GM19452 (cell line): Measurements from ENCODE around the gene HSP90AB1.

Source experiments
- ATAC-seq: cut with Tn5 transposase; IDR thresholded peaks from one replicate; pipeline ENCODE4 v1.9.1; 2021; ENCODE audit not compliant: unreplicated experiment

HSP90AB1 gene

DNA sequence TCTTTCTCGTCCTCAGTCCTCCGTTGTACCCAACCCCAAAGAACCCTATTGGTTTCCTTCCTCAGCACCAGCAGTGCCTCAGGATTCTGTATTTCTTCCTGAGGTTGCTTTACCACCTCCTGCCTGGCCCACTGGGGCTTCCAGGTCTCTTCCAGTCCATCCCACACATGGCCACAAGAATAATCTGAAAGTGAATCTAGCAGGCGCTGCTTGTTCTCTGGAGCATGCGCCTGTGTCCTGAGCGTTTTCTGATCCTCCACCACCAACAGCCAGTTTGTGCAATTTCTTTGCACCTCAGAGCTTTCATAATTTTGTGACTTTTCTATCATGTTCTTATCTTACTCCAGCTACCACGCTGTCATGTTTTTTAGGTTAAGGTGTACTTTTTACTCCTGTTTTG is 11.6 kb upstream of the HSP90AB1 start:
- ATAC-seq, result no peak

DNA sequence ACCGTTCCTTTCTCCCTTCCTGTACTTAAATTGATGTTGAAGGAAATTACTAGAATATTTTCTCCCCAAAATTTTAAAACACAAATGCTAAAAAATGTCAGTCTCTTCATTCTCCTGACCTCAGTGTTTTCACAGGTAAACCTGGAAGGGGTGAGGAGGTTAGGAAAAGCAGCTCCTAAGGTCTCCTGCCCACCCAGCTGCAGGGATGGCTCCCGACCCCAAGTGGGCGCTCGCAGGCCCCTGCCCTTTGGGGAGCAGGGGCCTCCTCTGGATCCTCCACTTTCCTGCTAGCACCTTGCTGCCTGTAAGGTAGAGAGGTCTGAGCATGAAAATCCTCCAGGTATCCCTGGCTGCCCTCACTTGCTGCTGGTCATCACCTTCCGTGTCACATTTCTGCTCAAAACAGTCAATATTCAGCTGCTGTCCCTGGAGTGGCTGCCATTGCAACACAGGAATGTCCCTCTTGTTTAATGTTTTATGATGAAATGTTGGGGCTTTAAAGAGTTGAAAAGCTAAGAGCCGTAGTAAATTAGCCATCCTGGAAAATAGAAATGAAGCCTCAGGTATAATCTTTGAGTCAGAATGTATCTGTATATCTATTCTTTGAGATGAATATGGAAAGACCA is 10.9 kb upstream of the HSP90AB1 start:
- no peak for ATAC-seq

DNA sequence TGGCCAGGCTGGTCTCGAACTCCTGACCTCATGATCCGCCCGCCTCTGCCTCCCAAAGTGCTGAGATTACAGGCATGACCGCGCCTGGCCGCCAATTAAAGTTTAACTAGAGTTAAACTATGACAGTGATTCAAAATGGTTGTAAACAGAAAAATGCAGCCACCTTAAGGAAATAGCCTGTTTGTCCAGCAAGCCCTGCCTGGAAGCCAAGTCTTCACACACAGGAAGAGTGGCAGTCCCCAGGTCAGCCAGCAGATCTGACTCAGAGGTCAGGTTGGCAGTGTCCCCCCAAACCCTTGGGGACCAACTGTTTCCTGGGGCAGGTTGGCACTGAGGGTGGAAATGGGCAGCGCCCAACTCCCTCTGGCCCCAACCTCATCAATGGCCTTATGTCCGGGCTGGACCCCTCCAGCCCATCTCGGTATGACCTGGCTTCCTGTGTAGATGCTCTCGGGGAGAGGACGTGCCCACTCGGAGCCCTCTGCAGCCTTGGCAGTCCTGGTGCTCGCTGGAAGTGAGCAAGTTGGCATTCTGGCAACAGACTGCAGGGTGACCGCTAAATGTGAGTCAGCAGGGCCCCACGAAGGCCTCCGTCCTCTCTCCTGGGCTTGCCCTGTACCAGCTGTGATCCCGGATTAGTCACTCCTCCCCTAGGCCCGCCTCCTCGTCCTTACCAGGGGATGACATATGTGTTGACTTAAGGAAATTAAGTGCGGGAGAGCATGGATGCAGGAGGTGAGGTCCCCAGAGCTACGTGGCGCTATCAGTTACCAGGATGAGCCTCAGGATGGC is 9.7 kb upstream of the HSP90AB1 start:
- ATAC-seq, result peak; percentile 55

DNA sequence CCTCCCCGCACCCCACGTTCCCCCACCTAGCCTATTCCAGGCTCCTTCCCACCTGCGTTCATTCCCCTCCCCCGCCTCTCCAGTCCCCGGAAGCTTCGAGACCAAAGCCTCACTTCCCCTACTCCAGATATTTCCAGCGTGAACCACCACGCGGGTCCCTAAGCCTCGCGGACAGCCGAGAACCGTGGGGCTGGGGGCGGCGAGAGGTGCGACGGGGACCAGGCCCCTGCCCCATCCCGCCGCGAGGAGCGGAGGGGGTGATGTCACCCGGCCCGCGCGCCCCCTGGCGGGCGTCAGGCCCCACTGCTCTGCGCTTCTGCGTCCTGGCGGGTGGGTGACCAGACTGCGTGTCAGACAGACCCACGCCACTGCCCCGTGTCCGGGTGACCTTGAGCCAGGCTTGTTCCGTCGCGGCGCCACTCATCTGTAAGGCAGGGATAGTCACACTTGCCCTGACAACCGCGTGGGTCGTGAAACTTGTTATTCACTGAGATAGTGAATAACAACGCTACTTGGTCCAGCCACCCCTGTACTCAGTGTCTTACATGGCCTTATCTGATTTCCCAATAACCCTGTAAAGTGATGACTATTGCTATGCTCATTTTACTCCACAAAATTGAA is 9.0 kb upstream of the HSP90AB1 start:
- peak; percentile 93 for ATAC-seq

DNA sequence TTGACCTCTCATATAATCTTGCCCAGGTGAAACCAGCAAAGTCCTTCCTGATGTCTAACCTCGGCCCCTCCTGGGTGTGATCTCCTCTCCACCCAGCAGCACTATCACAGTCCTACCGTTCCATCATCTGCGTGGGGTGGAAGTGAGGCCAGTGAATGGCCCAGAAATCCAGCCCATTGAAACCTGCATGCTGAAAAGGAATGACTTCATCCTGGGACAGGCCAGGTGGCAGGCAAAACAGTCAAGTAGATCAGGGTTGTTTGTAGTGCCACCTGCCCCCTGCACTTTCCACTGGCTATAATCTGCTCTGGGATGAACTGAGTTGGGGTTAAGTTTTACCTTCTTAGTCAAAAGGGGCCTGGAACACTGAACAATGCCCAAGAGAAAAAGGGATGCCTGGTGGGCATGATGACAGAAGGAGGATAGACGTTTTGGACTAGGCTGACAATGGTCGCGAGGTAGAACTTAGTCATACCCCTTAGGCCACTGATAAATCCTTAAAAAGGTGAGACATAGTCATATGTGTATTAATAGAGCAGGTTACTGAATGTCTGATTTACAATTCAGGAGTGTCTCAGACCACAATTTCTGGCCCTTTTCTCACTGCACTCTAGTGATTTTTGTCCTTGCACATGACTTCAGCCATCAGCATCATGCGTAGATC is 8.1 kb upstream of the HSP90AB1 start:
- ATAC-seq, result no peak

DNA sequence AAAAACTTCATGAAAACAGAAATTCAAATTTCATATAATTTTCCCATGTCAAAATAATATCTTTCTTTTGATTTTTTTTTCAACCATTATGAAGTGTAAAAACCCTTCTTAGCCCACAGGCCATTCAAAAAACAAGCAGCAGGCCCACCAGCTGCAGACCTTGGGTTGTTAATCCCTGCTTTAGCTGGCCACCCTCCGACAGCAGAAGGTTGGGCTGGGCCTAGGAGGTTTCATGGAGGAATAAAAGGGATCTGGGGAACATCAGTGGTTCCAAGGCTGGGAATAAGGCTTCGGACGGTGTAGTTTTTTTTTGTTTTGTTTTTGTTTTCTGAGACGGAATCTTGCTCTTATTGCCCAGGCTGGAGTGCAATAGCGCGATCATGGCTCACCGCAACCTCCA is 3.6 kb upstream of the HSP90AB1 start:
- ATAC-seq, result no peak

DNA sequence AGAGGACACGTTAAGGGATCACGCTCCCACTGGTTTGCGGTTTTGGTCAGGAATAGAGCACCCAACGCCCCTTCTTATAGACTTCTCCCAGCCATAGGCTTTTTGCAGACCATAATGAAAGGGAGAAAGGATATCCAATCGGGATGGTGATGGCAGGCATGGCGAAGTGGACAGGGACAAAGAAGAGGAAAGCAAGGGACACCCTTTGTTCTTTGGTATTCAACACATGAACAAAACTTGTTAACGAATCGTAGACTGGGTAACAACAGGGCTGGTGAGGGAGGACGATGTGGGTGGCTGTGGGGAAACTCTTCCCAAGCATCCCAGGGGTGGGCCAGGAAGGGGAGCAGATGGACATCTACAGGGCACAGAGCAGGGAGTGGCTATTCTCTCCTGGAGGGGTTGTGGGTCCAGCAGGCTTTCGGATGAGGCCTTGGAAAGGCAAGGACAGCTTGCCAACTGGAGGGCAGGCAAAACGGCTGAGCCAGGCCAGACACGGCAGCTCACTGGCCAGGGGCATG is 1.4 kb upstream of the HSP90AB1 start:
- no peak for ATAC-seq

DNA sequence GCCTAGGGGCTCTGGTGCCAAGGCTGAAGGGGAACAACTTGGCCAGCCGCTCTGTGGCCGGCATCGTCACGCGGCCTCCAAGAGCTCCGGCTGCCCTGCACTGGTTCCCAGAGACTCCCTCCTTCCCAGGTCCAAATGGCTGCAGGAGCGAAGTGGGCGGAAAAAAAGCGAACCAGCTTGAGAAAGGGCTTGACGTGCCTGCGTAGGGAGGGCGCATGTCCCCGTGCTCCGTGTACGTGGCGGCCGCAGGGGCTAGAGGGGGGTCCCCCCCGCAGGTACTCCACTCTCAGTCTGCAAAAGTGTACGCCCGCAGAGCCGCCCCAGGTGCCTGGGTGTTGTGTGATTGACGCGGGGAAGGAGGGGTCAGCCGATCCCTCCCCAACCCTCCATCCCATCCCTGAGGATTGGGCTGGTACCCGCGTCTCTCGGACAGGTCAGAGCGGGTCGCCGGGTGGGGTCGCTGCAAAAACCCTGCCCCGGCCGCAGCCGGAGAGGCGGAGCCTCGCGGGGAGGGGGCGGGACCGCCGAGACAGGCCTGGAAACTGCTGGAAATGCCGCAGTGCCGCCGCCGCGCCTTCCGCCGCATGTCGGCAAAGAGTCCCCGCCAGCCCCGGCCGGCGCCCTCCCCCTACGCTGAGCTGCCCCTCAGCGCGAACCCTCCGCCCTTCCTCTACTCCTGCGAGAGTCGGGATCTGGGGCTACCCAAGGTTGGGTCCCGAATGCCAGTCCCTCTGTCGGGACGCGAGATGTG is 814 bp upstream of the HSP90AB1 start:
- peak; percentile 44 for ATAC-seq

DNA sequence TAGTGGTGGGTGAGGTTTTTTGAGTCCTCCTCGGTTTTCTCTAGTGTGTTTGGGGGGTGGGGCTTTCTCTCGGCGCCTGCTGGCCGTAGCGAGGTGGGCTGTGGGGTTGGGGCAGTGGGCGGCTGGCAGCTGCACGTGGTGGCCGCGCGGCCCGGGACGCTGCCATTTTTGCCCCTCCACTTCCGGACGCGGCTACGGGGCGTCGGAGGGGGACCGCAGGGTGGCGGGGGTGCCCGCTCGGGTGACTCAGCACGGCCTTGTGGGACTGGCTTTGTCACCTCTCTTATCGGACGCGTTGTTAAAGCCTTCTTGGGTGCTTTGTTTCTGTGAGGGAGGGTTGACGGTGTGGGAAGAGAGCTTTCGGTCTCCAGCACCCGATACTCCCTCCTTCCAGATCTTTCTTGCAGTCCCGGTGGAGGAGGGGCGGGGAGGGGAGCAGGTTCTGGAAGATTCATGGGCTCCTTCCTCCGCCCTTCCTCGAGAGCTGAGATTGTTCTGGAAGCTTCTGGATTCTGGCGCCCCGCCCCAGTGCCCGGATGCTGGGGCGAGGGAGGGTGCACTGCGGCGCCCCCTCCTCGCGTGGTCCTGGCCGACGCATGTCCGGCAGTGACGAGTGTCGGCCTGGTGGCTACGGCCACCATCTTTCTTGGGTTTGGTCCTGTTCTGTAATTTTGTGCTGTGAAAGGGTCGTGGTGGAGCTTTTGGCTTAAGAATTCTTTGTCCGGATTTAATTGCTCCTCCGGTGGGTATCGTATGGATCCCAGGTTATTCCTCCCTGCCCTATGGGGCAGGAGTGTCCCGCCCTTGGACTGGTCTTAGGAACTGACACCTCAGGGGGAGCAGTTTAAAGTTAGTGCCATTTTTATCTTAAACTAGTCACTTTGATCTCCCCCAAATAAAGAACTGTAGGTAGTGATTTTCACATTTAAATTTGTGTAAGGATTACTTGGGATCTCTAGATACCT is 719 bp downstream of the HSP90AB1 start:
- ATAC-seq, result peak; percentile 42

DNA sequence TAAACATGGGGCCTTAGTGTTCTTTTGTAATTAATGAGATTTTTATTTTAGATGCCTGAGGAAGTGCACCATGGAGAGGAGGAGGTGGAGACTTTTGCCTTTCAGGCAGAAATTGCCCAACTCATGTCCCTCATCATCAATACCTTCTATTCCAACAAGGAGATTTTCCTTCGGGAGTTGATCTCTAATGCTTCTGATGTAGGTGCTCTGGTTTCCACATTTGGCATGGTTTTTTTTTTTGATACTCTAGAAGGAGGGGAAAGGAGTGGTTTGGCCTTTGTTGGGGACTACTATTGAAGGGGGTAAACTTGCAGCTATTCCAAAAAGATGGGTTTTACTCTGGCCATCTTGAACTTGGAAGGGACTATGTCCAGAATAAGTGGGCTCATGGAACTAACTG is 1.7 kb downstream of the HSP90AB1 start:
- no peak for ATAC-seq

DNA sequence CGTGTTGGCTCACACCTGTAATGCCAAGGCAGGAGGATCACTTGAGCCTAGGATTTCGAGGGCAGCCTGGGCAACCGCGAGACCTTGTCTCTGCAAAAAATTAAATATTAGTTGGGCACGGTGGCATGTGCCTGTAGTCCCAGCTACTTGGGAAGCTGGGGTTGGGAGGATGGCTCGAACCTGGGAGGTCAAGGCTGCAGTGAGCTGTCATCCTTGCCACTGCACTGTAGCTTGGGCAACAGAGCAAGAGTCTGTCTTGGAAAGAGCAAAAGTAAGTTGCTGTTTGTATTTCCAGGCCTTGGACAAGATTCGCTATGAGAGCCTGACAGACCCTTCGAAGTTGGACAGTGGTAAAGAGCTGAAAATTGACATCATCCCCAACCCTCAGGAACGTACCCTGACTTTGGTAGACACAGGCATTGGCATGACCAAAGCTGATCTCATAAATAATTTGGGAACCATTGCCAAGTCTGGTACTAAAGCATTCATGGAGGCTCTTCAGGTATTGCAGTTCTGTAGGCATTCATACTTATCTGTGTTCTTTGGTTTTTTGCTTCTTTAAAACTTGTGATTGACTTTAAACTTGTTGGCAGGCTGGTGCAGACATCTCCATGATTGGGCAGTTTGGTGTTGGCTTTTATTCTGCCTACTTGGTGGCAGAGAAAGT is 2.3 kb downstream of the HSP90AB1 start:
- ATAC-seq, result no peak

DNA sequence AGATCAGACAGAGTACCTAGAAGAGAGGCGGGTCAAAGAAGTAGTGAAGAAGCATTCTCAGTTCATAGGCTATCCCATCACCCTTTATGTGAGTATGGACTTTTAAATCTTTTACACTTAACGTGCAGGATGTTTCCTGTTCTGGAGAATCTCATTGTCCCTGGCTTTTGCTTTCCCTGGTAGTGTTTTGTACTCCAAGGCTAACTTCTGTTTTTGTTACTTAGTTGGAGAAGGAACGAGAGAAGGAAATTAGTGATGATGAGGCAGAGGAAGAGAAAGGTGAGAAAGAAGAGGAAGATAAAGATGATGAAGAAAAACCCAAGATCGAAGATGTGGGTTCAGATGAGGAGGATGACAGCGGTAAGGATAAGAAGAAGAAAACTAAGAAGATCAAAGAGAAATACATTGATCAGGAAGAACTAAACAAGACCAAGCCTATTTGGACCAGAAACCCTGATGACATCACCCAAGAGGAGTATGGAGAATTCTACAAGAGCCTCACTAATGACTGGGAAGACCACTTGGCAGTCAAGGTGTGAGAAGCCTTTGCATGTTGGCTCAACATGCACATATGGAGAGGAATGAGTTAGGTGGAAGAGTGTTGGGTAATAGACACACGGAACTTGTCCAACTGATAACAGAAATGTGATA is 3.3 kb downstream of the HSP90AB1 start:
- ATAC-seq, result no peak

DNA sequence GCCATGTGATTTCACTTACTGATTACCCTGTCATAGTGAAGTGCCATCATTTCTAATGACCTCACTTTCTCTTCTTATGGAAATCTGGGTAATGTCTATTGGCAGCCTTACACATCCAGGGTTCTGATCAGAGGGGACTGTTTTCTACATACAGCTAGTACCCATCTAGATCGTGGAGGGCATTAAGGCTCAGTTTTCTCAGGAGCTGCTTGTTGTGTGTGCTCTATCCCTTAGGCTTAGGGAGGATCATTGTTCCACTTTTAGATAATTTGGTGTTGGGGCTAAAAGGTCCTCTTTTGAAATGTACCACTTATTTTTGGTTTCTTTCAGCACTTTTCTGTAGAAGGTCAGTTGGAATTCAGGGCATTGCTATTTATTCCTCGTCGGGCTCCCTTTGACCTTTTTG is 3.8 kb downstream of the HSP90AB1 start:
- no peak for ATAC-seq

DNA sequence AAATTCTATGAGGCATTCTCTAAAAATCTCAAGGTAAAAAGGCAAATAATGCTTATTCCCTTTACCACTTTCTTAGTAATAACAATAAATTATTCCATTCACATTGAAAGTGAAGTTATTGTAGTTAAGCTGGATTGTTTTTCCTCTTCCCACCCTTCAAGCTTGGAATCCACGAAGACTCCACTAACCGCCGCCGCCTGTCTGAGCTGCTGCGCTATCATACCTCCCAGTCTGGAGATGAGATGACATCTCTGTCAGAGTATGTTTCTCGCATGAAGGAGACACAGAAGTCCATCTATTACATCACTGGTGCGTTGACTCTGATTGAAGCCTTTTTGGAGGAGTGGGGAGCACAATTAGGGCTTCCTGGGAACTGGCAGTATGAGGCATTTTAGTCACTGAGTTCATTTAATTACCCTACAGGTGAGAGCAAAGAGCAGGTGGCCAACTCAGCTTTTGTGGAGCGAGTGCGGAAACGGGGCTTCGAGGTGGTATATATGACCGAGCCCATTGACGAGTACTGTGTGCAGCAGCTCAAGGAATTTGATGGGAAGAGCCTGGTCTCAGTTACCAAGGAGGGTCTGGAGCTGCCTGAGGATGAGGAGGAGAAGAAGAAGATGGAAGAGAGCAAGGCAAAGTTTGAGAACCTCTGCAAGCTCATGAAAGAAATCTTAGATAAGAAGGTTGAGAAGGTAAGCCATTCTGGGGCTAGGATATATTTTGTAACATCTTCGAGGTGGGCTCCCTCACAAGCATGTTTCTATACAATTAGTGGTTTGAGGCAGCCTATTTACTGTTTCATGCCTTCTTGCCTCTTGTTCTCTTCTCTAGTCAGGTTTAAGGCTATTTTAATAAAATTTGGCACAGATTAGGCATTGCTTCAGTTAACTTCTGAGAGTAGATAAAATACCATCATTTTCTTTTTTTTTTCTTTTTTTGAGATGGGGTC is 4.9 kb downstream of the HSP90AB1 start:
- no peak for ATAC-seq

DNA sequence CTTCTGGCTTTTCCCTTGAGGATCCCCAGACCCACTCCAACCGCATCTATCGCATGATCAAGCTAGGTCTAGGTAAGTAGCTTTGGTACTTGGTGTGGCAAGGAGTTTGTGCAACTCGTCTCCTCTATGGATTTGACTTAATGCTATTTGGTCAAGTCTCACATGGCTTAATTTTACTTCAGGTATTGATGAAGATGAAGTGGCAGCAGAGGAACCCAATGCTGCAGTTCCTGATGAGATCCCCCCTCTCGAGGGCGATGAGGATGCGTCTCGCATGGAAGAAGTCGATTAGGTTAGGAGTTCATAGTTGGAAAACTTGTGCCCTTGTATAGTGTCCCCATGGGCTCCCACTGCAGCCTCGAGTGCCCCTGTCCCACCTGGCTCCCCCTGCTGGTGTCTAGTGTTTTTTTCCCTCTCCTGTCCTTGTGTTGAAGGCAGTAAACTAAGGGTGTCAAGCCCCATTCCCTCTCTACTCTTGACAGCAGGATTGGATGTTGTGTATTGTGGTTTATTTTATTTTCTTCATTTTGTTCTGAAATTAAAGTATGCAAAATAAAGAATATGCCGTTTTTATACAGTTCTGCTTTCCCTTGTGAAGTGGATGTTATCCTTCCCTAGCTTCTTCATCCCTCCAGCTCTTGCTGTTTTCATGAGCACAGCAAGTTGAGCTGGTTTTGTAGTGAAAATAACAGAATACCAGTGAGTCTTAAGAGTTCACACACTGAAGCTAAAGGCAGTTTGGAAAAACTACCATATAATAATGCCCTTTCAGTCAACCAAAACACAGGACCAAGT is 6.6 kb downstream of the HSP90AB1 start:
- no peak for ATAC-seq

DNA sequence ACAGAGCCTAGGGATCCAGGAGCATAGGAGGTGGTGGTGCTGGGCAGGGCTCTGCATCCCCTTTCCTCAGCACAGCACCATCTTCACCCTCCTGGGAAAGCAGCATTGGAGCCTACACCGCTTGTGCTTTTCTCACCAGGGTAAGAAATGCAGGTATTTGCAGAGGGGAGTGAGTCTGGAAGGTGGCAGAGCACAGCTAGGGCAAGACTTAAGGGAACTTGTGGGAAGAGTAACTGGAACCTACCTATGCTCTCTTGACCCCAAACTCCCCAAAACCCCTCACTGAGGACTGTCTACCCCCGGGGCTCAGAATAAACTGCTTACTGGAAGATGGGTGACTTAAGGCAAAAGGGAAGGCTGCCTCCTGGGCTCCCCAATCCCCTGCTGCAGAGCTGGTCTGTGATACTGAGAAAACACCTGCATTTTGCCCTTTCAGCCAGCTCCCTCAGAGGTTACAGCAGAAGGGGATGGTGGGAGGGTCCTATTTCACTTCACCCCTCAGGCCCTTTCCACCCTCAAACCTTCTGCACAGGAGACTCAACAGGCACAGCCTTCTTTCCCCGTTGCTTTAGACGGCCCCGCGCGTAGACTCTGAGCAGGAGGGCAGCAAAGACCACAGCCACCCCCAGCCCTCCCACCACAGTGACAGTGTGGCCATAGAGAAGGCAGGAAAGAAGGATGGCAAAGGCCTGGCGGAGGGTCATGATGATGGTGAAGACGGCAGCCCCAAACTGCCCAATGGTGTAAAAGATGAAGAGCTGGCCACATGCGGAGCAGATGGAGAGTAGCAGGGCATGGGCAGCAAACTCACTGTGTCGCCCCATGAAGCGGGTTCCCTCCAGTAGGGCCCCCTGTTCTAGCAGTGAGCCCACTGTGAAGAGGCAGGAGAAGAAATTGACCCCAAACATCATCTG is 7.5 kb downstream of the HSP90AB1 start:
- no peak for ATAC-seq
